Measurements from ENCODE around the gene TENM4.

The TENM4 gene

GRCh38 chr11:79392161-79392560 lies 48.7 kb downstream of the TENM4 start:
- DNase-seq (ENCODE audit: low read depth in 2 of 3, low spot score in 2 of 3) = no peak

GRCh38 chr11:79390923-79391322 lies 49.9 kb downstream of the TENM4 start:
- no peak for DNase-seq (ENCODE audit: low read depth in 2 of 3, low spot score in 2 of 3)

GRCh38 chr11:79390477-79390876 lies 50.4 kb downstream of the TENM4 start:
- DNase-seq (ENCODE audit: low read depth in 2 of 3, low spot score in 2 of 3) = no peak

DNA sequence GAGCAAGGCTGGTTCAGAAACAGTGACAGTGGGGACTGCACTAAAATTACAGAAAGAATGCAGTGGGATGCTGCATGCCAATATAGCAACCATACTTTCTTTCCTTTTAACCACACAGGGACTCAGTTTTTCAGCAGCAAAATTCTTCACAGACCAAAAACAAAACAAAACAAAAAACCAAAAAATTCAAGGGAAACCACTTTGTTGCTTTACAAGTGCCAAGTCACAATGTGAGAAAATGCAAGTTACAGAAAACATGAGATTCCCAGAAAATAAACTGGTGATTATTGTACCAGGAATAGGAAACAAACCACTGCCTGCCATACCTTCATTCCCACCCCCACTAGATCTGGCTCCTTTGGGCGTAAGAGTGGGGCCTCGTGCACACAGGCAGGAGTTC lies 52.6 kb downstream of the TENM4 start:
- no peak for DNase-seq (ENCODE audit: low read depth in 2 of 3, low spot score in 2 of 3)

GRCh38 chr11:79383874-79384273 lies 57.0 kb downstream of the TENM4 start:
- DNase-seq (ENCODE audit: low read depth in 2 of 3, low spot score in 2 of 3) = no peak

GRCh38 chr11:79382301-79383050 lies 58.4 kb downstream of the TENM4 start:
- no peak for DNase-seq (ENCODE audit: low read depth in 2 of 3, low spot score in 2 of 3)

DNA sequence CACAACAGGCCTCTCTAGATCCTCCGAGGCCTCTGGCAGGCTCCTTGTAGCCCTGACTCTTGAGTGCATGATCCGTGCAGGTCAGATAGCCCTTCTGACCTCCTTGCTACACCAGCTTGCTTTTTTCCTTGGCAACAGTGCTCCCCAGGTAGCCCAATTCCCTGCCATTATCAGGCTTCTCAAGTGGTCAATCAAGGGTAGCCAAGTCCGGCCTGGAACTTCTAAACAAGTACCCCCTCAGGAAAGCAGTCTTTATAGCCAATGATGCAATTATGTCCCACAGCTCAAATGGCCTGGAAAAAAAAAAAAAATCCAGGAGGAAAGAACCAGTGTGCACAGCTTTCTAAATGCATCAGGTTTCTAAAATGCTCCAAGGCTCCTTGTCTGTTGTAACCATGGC lies 59.8 kb downstream of the TENM4 start:
- DNase-seq (ENCODE audit: low read depth in 2 of 3, low spot score in 2 of 3) = no peak

DNA sequence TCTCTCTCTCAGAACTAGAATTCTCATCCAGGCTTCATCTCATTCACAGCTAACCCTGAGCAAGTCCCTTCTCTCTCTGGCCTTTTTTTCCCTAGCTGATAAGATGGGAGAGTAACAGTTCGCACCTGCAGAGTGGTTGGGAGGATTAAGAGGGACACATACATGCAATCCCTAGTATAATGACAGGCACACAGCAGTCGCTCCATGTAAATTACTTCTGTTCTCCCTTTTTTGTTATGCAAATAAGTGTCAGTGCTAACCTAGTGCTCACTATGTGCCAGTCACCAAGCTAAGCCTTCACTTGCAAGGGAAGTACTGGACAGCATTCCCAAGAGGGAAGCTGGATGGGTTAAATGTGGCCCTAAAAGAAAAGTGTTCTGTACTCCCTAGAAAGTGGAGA lies 63.4 kb downstream of the TENM4 start:
- DNase-seq (ENCODE audit: low read depth in 2 of 3, low spot score in 2 of 3) = no peak

- no peak for DNase-seq (ENCODE audit: low read depth in 2 of 3, low spot score in 2 of 3)
These were observed 64.8 kb downstream of the TENM4 start for GRCh38 chr11:79375818-79376550.

GRCh38 chr11:79374727-79375126 lies 66.1 kb downstream of the TENM4 start:
- no peak for DNase-seq (ENCODE audit: low read depth in 2 of 3, low spot score in 2 of 3)

DNA sequence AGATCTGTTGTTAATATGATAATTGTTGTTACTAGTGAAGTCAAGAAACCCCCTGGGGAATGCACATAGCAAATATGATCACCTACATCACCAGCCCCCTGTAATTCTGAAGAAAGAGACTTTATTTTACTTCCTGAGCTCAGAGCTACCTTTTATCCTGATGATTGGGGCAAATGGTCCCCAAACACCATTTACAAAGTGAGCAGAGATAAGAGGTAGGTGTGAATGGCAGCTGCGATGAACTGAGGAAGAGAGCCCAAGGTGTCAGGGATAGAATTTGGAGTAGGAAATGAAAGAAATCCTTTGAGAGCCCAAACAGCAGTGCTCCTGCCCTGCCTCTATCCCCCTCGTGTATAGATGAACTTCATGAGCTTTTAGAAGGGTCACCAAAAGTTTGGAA lies 69.1 kb downstream of the TENM4 start:
- DNase-seq (ENCODE audit: low read depth in 2 of 3, low spot score in 2 of 3) = no peak

GRCh38 chr11:79371152-79371551 lies 69.7 kb downstream of the TENM4 start:
- DNase-seq (ENCODE audit: low read depth in 2 of 3, low spot score in 2 of 3) = no peak

DNA sequence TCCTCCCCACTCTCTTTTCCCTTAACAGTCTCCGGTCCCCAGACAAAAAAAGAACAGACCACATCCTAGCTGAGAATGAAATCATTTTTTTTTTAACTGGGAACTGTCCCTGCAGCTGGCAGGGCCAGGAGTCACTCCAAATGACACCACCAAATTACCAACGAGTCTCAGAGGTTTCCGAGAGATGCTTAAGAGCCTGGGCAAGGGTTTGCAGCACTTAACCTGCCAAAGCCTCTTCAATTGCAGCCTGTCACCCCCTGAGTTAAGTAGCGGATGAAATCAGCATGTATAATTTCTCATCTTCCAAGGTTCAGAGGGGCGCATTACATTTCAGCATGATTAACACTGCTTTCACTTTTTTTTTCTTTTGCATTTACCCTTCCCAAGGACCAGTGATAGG lies 71.8 kb downstream of the TENM4 start:
- DNase-seq (ENCODE audit: low read depth in 2 of 3, low spot score in 2 of 3) = no peak

GRCh38 chr11:79367844-79368243 lies 73.0 kb downstream of the TENM4 start:
- no peak for DNase-seq (ENCODE audit: low read depth in 2 of 3, low spot score in 2 of 3)

- DNase-seq (ENCODE audit: low read depth in 2 of 3, low spot score in 2 of 3) = no peak
These were observed 74.6 kb downstream of the TENM4 start for GRCh38 chr11:79366218-79366617.

- no peak for DNase-seq (ENCODE audit: low read depth in 2 of 3, low spot score in 2 of 3)
These were observed 76.9 kb downstream of the TENM4 start for GRCh38 chr11:79363861-79364378.

DNA sequence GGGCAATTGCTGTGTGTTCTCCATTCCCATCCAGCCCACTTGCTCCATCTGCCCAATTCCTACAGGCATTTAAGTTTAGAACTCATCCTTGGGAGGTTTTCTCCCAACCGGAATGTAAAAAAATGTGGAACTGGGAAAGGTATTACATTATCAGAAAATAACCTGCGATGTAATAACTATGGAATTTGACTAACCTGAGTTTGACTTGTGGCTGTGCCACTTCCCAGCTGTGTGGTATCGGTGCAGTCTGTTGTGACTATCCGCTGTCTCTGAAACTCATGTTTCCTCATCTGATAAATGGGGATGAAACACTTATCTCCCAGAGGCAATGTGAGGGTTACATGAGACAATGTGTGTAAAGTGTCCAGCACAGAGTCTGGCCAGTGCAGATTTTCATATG lies 77.6 kb downstream of the TENM4 start:
- DNase-seq (ENCODE audit: low read depth in 2 of 3, low spot score in 2 of 3) = no peak

- DNase-seq (ENCODE audit: low read depth in 2 of 3, low spot score in 2 of 3) = no peak
These were observed 78.0 kb downstream of the TENM4 start for GRCh38 chr11:79362821-79363220.

GRCh38 chr11:79362206-79362757 lies 78.5 kb downstream of the TENM4 start:
- no peak for DNase-seq (ENCODE audit: low read depth in 2 of 3, low spot score in 2 of 3)

GRCh38 chr11:79358258-79358657 lies 82.6 kb downstream of the TENM4 start:
- DNase-seq (ENCODE audit: low read depth in 2 of 3, low spot score in 2 of 3) = no peak

DNA sequence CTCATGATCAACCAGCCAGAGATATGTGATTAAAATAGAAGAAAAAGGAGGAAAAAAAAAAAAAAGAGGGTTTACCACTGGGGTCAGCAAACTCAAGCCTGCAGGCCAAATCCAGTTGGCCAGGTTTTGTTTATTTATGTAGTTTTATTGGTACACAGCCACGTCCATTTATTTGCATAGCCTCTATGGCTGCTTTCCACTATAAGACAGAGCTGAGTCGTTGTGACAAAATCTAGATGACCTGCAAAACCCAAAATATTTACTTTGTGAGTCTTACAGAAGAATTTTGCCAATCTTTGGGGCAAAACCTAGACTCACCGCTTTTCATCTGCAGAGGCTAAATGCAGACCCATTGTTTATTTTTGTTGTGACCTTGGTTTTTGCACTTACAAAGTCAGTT lies 87.1 kb downstream of the TENM4 start:
- DNase-seq (ENCODE audit: low read depth in 2 of 3, low spot score in 2 of 3) = no peak

DNA sequence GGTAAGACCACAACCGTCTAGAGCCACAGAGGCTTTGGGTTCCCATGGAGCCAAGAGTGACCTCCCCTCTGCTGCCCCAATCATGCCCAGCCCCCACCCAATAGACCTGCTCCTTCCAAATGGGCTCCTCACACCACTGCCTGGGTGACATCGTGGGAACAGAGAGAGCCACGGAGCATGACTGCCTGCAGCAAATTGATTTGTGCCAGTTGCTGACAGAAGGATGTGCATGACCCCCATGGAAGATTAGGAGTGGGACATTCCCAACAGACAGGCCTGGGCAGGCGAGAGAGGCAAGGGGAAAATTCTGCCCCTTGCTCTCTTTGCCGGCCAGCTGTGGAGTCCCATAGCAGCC lies 88.5 kb downstream of the TENM4 start:
- no peak for DNase-seq (ENCODE audit: low read depth in 2 of 3, low spot score in 2 of 3)

All from activated CD8-positive, alpha-beta memory T cell treated with anti-CD3 and anti-CD28 coated beads for 48 hours (primary cell).